GM18907 (cell line): ENCODE measurements around the gene COQ8B.
"Not testable (repeated sequence)": the region's sequence is repeated elsewhere in the genome, so short reads cannot be mapped to it uniquely, and the experiment has no call there.

Experiments used
- ATAC-seq: cut with Tn5 transposase; IDR thresholded peaks from one replicate; pipeline ENCODE4 v1.9.1; 2021; ENCODE audit warnings: mild to moderate bottlenecking, moderate library complexity; ENCODE audit not compliant: unreplicated experiment

COQ8B gene

GRCh38 chr19:40742886-40743285 is 26.2 kb upstream of the COQ8B start:
- no peak for ATAC-seq

- ATAC-seq, result no peak
Measured at GRCh38 chr19:40742477-40742876, 25.8 kb upstream of the COQ8B start.

GRCh38 chr19:40741527-40742390 is 25.1 kb upstream of the COQ8B start:
- no peak for ATAC-seq

GRCh38 chr19:40740747-40741146 is 24.1 kb upstream of the COQ8B start:
- no peak for ATAC-seq

- ATAC-seq, result no peak
Measured at GRCh38 chr19:40739871-40740703, 23.4 kb upstream of the COQ8B start.

GRCh38 chr19:40739030-40739839 is 22.5 kb upstream of the COQ8B start:
- no peak for ATAC-seq

- ATAC-seq, result no peak
Measured at GRCh38 chr19:40737102-40737644, 20.5 kb upstream of the COQ8B start.

GRCh38 chr19:40736661-40737060 is 20.0 kb upstream of the COQ8B start:
- ATAC-seq, result no peak

GRCh38 chr19:40735013-40735771 is 18.5 kb upstream of the COQ8B start:
- ATAC-seq, result no peak

GRCh38 chr19:40733149-40733548 is 16.5 kb upstream of the COQ8B start:
- no peak for ATAC-seq

GRCh38 chr19:40732304-40732703 is 15.6 kb upstream of the COQ8B start:
- ATAC-seq, result not testable (repeated sequence)

GRCh38 chr19:40730065-40730464 is 13.4 kb upstream of the COQ8B start:
- ATAC-seq, result not testable (repeated sequence)

- no peak for ATAC-seq
Measured at GRCh38 chr19:40726279-40726678, 9.6 kb upstream of the COQ8B start.

- ATAC-seq, result no peak
Measured at GRCh38 chr19:40724855-40725254, 8.2 kb upstream of the COQ8B start.

GRCh38 chr19:40724315-40724714 is 7.6 kb upstream of the COQ8B start:
- no peak for ATAC-seq

- ATAC-seq, result no peak
Measured at GRCh38 chr19:40723661-40724254, 7.1 kb upstream of the COQ8B start.

- no peak for ATAC-seq
Measured at GRCh38 chr19:40721936-40722661, 5.4 kb upstream of the COQ8B start.

GRCh38 chr19:40721140-40721486 is 4.4 kb upstream of the COQ8B start:
- ATAC-seq, result no peak

- no peak for ATAC-seq
Measured at GRCh38 chr19:40719414-40719894, 2.8 kb upstream of the COQ8B start.
